ENCODE data around the gene SCAPER. TPM values are rescaled to one million over a fixed set of nuclear protein-coding genes. Genes with fewer than 3 reads are reported as not detected.

SCAPER gene
- total and polyA plus RNA-seq, 10 of the 15 experiments (the other 5 are each of a cell fraction or from before 2014, with no cell fraction given), result 1.0 to 7.7 (median 3.9) TPM

DNA sequence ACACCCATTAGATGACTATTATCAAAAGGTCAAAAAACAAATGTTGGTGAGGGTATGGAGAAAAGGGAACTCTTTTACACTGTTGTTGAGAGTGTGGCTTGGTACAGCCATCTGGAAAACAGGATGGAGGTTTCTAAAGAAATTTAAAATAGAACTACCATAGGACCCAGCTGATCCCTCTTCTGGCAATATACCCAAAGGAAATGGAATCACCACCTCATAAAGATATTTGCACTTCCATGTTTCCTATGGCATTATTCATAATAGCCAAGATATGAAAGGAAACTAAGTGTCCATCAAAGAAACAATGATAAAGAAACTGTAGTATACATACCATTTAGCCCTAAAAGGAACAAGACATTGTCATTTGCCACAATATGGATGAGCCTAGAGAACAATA lies 186.3 kb downstream of the SCAPER start (continued):
- TF ChIP-seq, protein P1, sequence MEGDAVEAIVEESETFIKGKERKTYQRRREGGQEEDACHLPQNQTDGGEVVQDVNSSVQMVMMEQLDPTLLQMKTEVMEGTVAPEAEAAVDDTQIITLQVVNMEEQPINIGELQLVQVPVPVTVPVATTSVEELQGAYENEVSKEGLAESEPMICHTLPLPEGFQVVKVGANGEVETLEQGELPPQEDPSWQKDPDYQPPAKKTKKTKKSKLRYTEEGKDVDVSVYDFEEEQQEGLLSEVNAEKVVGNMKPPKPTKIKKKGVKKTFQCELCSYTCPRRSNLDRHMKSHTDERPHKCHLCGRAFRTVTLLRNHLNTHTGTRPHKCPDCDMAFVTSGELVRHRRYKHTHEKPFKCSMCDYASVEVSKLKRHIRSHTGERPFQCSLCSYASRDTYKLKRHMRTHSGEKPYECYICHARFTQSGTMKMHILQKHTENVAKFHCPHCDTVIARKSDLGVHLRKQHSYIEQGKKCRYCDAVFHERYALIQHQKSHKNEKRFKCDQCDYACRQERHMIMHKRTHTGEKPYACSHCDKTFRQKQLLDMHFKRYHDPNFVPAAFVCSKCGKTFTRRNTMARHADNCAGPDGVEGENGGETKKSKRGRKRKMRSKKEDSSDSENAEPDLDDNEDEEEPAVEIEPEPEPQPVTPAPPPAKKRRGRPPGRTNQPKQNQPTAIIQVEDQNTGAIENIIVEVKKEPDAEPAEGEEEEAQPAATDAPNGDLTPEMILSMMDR (IDR thresholded peaks at IDR 0.05 in 2 of 3, conservative IDR thresholded peaks at IDR 0.05 in 1 of 3; ENCODE audit: control insufficient read depth in 2 of 3, extremely low read depth in 1 of 3, insufficient read depth in 1 of 3, low read depth in 3 of 3, low read length in 3 of 3), result no peak
- TF ChIP-seq CBX3 (IDR thresholded peaks at IDR 0.05; ENCODE audit: borderline replicate concordance, low read depth) (no peak), SMARCA5 (IDR thresholded peaks at IDR 0.05) (no peak), MYC (IDR thresholded peaks at IDR 0.05; ENCODE audit: insufficient read depth, insufficient read length, insufficient replicate concordance, low read length, severe bottlenecking) (no peak), CREB1 (IDR thresholded peaks at IDR 0.05; ENCODE audit: low read depth) (no peak), MXI1 (IDR thresholded peaks at IDR 0.05; ENCODE audit: low read depth, low read length) (no peak), RBBP5 (conservative IDR thresholded peaks at IDR 0.05) (no peak), STAT1 (conservative IDR thresholded peaks at IDR 0.05) (no peak), ZNF622 (IDR thresholded peaks at IDR 0.05) (no peak)

DNA sequence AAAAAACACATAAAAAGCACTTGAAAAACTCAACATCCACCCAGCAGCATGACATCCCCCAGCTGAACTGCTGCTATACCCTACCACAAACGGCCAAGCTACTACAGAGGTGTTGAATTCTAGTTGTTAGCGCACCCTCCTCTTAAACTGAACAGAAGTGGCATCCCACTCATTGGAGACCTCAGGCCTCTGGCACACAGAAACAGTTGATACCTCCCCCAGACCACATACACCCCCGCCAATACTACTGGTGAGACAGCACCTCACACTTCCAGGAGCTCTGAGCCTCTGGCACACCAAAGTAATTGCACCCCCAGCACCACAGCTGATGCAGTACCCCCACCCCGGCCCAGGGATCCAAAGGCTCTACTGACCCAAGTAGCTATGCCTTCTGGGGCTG lies 190.2 kb downstream of the SCAPER start:
- POLR2A ChIA-PET, result no interaction called here

More for the DNA sequence above, 190.2 kb downstream of the SCAPER start:
- Histone ChIP-seq H3K4me2 (ENCODE audit: control insufficient read depth, insufficient read depth) (no peak overlapping the region), H2AFZ (ENCODE audit: control insufficient read depth, low read depth, low read length) (no peak overlapping the region), H3K79me2 (ENCODE audit: control insufficient read depth, insufficient read depth, low read length) (no peaks in the 10 kb centered on the region), H4K20me1 (ENCODE audit: control insufficient read depth, insufficient read depth) (no peaks in the 10 kb centered on the region), H3K27ac (ENCODE audit: control insufficient read depth, insufficient read depth) (no peak overlapping the region), H3K9ac (ENCODE audit: control insufficient read depth, insufficient read depth, low read length) (no peak overlapping the region), H3K9me3 (replicated peaks; ENCODE audit: control insufficient read depth, insufficient read depth, low read length) (peaks cover 2% of the 10 kb centered on the region; the same call in 2 of the 3 replicates), H3K4me3 (no peak overlapping the region), H3K27me3 (replicated peaks in 1 of 2; ENCODE audit: control insufficient read depth in 2 of 2, insufficient read depth in 2 of 2, low read length in 1 of 2) (no peaks in the 10 kb centered on the region), H3K4me1 (ENCODE audit: control insufficient read depth, insufficient read depth, low read length) (no peaks in the 10 kb centered on the region), H3K36me3 (ENCODE audit: control insufficient read depth in 2 of 2, insufficient read depth in 2 of 2, low read length in 1 of 2) (no peaks in the 10 kb centered on the region)
- no TSS peak for BruUV-seq (replicated peaks)
- intact Hi-C loops (cut with micrococcal nuclease; ENCODE audit: unreplicated experiment), result loop anchor here (10.0 kb wide), 1 partner anchor 140 kb away; no protein-coding TSS in a partner anchor
- TF ChIP-seq CBX5 (IDR thresholded peaks at IDR 0.05; ENCODE audit: low read depth), result no peak
- TF ChIP-seq ZZZ3 (IDR thresholded peaks at IDR 0.05; ENCODE audit: control insufficient read depth, insufficient read length, low read depth), result no peak
- DNase-seq (ENCODE audit: low read depth, low spot score), result no peak
- SMC1A ChIA-PET (ENCODE audit: uncharacterized antibody, unreplicated experiment), result interaction anchor here (1.0 kb wide), 1 partner anchor 16 kb away, joined by 3 read pairs; no protein-coding TSS in a partner anchor
- no peak for ATAC-seq
- no peak for FAIRE-seq
- RAD21 ChIA-PET (ENCODE audit: unreplicated experiment), result no interaction called here
- 82% methylated on average over 4 of the region's 4 CpGs for WGBS (ENCODE audit: insufficient coverage, insufficient replicate concordance, low lambda C conversion rate, missing lambda C conversion rate)
- in situ Hi-C loops (cut with MboI), result no loop called here
- CTCF ChIA-PET, result interaction anchor here (0.9 kb wide), 1 partner anchor 656 kb away, joined by 3 read pairs; no protein-coding TSS in a partner anchor

Data from GM12878 (cell line).